GM19395 (cell line): ENCODE data around the gene LSM14B.
"Not testable (repeated sequence)": the region's sequence is repeated elsewhere in the genome, so short reads cannot be mapped to it uniquely, and the experiment has no call there.

Experiments used
- ATAC-seq: cut with Tn5 transposase; IDR thresholded peaks from one replicate; pipeline ENCODE4 v1.9.1; 2021; ENCODE audit warnings: mild to moderate bottlenecking, moderate library complexity; ENCODE audit not compliant: unreplicated experiment

The LSM14B gene

DNA sequence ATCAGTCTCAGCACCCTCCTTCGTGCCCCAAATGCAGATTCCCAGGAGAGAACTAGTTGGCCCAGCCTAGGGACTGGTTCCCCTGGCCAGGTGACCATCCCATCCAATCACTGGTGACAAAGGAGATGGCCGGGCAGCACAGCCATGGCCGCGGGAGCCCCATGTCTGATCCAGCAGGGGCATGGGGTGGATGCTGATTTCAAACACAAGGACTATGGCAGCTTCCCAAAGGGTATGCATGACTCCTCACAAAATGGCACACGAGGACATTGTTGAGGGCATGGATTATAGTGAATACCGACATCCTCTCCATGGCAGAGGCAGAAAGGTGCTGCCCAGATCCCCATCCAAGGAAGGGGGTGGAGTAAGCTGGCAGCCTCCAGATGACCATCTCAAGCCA, 9.9 kb upstream of the LSM14B start:
- ATAC-seq: no peak

- ATAC-seq: no peak
Observed at GRCh38 chr20:62114894-62115293, 7.4 kb upstream of the LSM14B start.

DNA sequence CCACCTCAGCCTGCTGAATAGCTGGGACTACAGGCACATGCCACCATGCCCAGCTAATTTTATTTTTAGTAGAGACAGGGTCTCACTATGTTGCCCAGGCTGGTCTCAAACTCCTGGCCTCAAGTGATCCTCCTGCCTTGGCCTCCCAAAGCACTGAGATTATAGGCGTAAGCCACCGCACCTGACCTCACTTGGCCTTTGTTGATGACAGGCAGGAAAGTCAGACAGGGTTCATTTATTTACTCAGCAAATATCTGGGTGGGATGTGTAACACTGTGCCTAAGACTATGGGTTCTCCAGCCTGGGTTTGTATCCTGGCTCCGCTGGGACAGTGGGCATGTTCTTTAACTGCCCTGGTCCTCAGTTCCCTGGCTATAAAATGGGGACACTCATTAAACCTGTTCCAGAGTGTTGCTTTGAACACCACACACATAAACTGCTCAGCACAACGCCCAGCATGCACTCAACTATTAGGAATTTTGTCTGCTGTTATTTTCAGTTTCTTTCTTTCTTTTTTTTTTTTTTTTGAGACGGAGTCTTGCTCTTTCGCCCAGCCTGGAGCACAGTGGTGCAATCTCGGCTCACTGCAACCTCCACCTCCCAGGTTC, 6.4 kb upstream of the LSM14B start:
- ATAC-seq: not testable (repeated sequence)

- ATAC-seq: no peak
Observed at GRCh38 chr20:62116558-62117361, 5.5 kb upstream of the LSM14B start.

DNA sequence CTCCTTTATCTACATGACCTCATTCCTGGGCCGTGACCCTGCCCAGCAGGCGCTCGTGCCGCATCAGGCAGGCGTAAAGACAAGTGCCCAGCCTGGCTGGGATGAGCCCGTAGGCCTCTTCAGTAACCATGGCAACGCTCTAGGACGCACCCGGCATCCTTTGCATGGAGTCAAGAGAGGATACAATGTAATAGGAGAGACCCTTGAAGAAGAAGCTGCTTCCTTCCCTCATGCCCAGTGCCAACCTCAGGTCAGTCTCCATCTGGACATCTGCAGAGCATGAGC, 5.0 kb upstream of the LSM14B start:
- no peak for ATAC-seq

- ATAC-seq: no peak
Observed at GRCh38 chr20:62117658-62118057, 4.6 kb upstream of the LSM14B start.

DNA sequence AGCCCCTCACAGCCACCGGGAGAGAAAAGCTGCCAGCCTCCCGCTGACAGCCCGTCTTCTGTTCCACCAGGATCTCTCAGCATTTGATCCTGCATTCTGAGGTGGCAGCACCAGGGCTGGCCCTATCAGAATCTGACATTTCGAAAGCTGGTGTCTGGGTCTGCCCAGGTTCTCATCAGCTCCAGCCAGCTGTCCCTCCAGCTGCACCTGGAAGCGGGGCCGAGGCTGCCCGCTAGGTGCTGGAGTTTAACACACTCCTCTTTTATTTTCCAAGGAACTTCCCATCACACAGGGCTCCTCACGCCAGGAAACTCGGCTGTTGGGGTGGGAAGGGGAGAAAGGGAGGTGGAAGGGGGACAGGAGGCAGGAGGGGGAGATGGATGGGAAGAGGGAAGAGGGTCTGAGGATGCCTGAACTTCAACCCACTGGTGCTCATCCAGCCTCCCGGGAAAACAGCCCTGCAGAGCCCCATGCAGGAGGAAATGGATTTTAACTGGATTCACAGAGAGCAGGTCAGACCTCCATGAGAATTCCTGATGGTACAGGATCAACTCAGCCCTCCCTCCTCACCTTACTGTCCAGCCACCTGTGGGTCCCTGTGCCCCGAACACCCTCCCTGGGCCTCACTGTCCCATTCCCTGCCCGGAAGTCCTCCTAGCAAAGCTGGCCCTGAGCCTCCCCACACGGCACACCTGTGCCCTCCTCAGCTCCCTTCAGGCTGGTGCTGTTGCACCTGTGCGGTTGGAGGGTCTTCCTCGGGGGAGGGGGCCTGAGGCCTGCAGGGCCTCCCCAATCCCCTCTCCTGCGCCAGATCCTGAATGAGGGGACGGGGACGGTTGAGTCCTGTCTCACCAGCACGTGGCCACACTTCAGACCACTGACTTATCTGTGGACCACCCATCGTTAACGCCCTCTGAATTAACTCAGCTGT, 3.9 kb upstream of the LSM14B start:
- no peak for ATAC-seq

- no peak for ATAC-seq
Observed at GRCh38 chr20:62119115-62119514, 3.2 kb upstream of the LSM14B start.

DNA sequence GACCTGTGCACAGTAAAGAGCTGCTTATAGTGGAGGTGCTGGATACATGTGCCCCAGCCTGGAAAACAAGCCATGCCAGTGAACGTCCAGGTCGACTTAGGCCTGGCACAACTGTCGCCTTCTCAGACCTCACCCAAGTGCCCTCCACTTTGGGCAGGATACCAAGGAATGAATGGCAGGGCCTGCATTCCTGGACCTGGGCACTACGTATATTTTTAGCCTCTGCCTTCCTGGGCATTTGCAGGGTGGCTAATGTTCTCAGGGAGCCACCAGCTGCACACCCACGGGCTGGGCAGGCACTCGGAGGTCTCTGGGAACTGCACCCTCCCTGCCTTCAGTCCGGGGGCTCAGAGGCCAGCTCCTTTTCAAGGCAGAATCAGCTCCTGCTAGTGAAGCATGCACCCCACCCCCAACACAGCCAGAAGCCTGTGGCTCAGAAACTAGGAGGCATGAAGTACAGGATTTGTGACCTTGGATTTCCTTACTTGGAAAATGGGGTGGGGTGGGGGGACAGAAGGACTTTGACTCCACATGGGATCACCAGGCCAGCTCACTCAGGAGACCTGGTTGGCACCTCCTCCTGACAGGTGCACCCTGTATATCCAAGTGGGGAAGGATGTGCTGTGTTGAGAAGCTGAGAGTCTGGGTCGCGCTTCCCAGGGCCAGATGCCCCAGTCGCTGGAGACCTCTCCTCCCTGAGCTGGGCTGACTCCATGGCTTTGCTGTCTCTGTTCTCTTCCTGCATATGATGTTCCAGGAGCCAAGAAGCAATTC, 2.5 kb upstream of the LSM14B start:
- no peak for ATAC-seq

DNA sequence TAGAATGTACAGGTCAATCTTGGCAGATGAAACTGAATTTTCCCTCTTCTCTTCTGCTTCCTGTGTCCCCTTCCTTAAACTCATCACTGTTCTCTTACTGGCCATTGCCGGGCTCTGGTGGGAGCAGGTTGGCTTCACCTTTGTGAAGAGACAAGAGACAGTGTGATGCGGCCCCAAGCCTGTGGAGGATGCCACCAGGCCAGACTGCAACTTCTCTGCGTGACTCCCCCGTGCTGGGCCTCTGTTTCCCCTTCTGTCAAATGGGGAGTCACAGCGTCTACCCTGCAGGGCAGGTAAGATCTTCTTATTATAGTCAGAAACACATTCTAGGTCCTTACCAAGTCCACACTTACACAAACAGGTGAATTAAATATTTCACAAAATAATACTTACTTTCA, 1.9 kb upstream of the LSM14B start:
- ATAC-seq: no peak

DNA sequence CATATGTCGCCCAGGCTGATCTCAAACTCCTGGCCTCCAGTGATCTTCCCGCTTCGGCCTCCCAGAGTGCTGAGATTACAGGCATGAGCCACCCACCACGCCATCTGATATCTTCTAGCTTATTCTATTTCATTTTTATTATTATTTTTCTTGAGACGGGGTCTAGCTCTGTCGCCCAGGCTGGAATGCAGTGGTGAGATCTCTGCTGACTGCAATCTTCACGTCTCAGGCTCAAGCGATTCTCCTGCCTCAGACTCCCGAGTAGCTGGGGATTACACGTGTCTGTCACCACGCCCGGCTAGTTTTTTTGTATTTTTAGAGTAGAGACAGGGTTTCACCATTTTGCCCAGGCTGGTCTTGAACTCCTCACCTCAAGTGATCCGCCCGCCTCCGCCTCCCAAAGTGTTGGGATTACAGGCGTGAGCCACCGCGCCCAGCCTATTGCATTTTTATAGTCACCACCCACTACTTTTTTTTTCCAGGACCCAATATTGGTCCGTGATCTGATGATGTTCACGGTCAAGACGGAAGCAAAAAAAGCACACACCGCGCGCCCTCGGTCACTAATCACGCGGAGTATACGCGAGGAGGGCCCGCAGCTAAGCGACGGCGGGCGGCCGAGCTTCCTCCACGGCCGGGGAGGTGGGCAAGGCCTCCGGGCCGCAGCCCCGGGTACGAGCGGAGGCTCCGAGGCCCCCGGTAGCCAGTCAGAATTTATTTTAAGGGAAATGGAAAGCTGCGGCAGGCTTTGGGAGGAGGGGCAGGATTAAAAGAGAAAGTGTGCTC, 1.1 kb upstream of the LSM14B start:
- peak; percentile 19 for ATAC-seq

- peak; percentile 7 for ATAC-seq
Observed at GRCh38 chr20:62122654-62123449, 577 bp downstream of the LSM14B start.

DNA sequence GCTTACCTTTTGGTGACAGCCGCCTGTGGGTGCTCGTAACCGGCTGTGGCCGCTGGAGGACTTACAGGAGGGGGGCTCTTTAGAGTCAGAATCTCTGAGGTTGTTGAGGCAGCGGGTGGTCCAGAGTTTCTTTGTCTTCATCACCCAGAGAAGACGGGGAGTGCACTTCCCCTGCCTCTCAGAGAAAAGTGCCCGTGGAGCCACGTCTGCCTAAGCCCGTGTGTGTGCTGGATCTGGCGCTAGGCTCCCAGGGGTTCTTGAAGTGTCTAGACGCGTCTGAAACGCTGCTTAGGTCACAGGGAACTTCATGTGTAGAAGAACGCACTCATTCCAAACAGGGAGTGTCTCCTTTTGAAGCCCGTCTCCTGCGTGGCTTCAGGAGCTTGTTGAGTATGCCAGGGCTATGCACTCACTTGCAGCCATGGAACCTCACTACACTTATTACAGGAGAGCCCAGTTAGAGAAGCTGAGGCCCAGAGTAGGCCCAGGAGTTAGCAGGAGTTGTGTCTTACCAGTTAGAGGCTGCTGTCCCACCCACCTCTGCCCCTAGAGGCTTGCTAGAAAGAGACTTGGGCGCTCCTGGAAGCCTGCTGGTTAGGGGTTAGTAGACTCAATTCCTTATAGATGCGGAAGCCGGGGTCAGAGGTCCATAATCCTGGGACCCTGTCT, 1.3 kb downstream of the LSM14B start:
- ATAC-seq: no peak

- no peak for ATAC-seq
Observed at GRCh38 chr20:62126141-62126540, 3.9 kb downstream of the LSM14B start.

DNA sequence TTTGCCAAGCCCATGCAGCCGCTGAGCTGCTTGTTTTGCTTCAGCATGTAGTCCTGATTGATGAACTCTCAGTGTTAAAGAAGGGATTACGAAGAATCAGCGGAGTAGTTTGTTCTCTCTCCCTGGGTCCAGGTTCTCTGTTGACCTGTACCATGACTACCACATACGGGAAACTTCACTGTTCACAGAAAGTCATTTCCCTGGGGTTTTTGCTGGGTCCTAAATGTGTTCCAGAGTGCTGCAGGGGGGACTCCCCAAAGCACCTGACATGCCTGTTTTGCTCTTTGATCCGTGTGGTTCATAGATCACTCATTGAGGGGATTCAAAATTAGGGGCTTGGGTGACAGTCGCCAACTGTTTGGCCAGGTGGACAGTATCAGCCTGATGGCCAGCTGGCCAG, 5.5 kb downstream of the LSM14B start:
- no peak for ATAC-seq

- no peak for ATAC-seq
Observed at GRCh38 chr20:62128502-62128901, 6.2 kb downstream of the LSM14B start.

- ATAC-seq: no peak
Observed at GRCh38 chr20:62129731-62130531, 7.7 kb downstream of the LSM14B start.
